HG03175 (cell line): Measurements from ENCODE around the gene PRDM5.

ENCODE experiments used
- ATAC-seq: cut with Tn5 transposase; IDR thresholded peaks from one replicate; pipeline ENCODE4 v1.9.1; 2021; ENCODE audit warnings: mild to moderate bottlenecking, moderate library complexity; ENCODE audit not compliant: unreplicated experiment

Gene PRDM5

GRCh38 chr4:120857312-120857711 is 65.2 kb downstream of the PRDM5 start:
- ATAC-seq: no peak

- ATAC-seq: no peak
These were observed 66.2 kb downstream of the PRDM5 start for GRCh38 chr4:120856294-120856693.

- peak; percentile 96 for ATAC-seq
These were observed 67.1 kb downstream of the PRDM5 start for GRCh38 chr4:120855307-120856001.

- ATAC-seq: no peak
These were observed 69.2 kb downstream of the PRDM5 start for GRCh38 chr4:120853161-120853935.

GRCh38 chr4:120850018-120850599 is 72.4 kb downstream of the PRDM5 start:
- ATAC-seq: no peak

- no peak for ATAC-seq
These were observed 75.4 kb downstream of the PRDM5 start for GRCh38 chr4:120847019-120847582.

- ATAC-seq: peak; percentile 77
These were observed 78.0 kb downstream of the PRDM5 start for GRCh38 chr4:120844528-120844921.

GRCh38 chr4:120843849-120844527 is 78.5 kb downstream of the PRDM5 start:
- ATAC-seq: peak; percentile 44

GRCh38 chr4:120842031-120842430 is 80.5 kb downstream of the PRDM5 start:
- ATAC-seq: no peak

- no peak for ATAC-seq
These were observed 80.9 kb downstream of the PRDM5 start for GRCh38 chr4:120841580-120841979.

GRCh38 chr4:120839974-120840751 is 82.4 kb downstream of the PRDM5 start:
- no peak for ATAC-seq

GRCh38 chr4:120839334-120839973 is 83.1 kb downstream of the PRDM5 start:
- no peak for ATAC-seq

GRCh38 chr4:120838784-120839183 is 83.7 kb downstream of the PRDM5 start:
- ATAC-seq: no peak

GRCh38 chr4:120837656-120838055 is 84.9 kb downstream of the PRDM5 start:
- ATAC-seq: no peak

- ATAC-seq: no peak
These were observed 87.2 kb downstream of the PRDM5 start for GRCh38 chr4:120835342-120835741.

GRCh38 chr4:120830204-120830603 is 92.3 kb downstream of the PRDM5 start:
- no peak for ATAC-seq

- ATAC-seq: no peak
These were observed 93.3 kb downstream of the PRDM5 start for GRCh38 chr4:120829113-120829831.

GRCh38 chr4:120826853-120827252 is 95.7 kb downstream of the PRDM5 start:
- ATAC-seq: no peak

- ATAC-seq: no peak
These were observed 96.1 kb downstream of the PRDM5 start for GRCh38 chr4:120826449-120826848.
